Ovary (tissue), 3 donors: ENCODE results near the gene SELENOT.

ENCODE experiments used
- CTCF ChIP-seq, 3 donors: fragments of 450-650 bp in 2 of 3; fragments of 200-600 bp in 1 of 3; IDR thresholded peaks; one replicate each; pipeline versions ENCODE4 v1.5.1 to v1.8.0; 2016 to 2022; ENCODE audit warnings: antibody characterized with exemption in 3 of 3, mild to moderate bottlenecking in 1 of 3
- EP300 ChIP-seq: sonication (generic); formaldehyde crosslinking; IDR thresholded peaks from one replicate; pipeline ENCODE4 v1.6.1; 2017; ENCODE audit warnings: antibody characterized with exemption
- donor health status: DM: no; HTN: no; CAD: no.

GRCh38 chr3:150639262-150639661 is 36.1 kb downstream of the SELENOT start:
- TF ChIP-seq CTCF (IDR thresholded peaks at IDR 0.05) (no peak), EP300 (no peak)
